Epithelial cell of prostate (primary cell): ENCODE measurements around the gene CLIC3.

Experiments used
- DNase-seq: peaks from one replicate; pipeline ENCODE4 v3.0.0-alpha.2; 2011; ENCODE audit warnings: low read depth, low spot score
- H3K27ac ChIP-seq: fragments of 450-650 bp; 2 replicates; pipeline ENCODE4 v1.5.1; 2017; ENCODE audit warnings: mild to moderate bottlenecking

CLIC3 gene

GRCh38 chr9:137031904-137032640 is 35.7 kb upstream of the CLIC3 start, which contains the start of gene FUT7:
TSS of gene FUT7 (minus strand) at chr9:137032088. CDS start at chr9:137031991, 97 bp downstream.
- no peak for DNase-seq
- no peak within 1 kb of the TSS for H3K27ac ChIP-seq

- no peak overlapping the region for H3K27ac ChIP-seq
- DNase-seq = no peak
Observed at GRCh38 chr9:137030538-137031527, 34.5 kb upstream of the CLIC3 start.

GRCh38 chr9:137030006-137030405 is 33.6 kb upstream of the CLIC3 start:
- no peak overlapping the region for H3K27ac ChIP-seq
- no peak for DNase-seq

- no peak overlapping the region for H3K27ac ChIP-seq
- no peak for DNase-seq
Observed at GRCh38 chr9:137029058-137029936, 32.9 kb upstream of the CLIC3 start.

GRCh38 chr9:137028263-137029057 is 32.1 kb upstream of the CLIC3 start:
- no peak for DNase-seq
- no peak overlapping the region for H3K27ac ChIP-seq

- H3K27ac ChIP-seq = no peak within 1 kb of the TSS
- DNase-seq = no peak
Observed at GRCh38 chr9:137027369-137028262, 31.2 kb upstream of the CLIC3 start, which contains the start of gene ABCA2. TSS of gene ABCA2 (minus strand) at chr9:137028237. CDS start at chr9:137028140, 97 bp downstream.

GRCh38 chr9:137026828-137027227 is 30.5 kb upstream of the CLIC3 start:
- DNase-seq = no peak
- no peak overlapping the region for H3K27ac ChIP-seq

GRCh38 chr9:137026384-137026783 is 30.0 kb upstream of the CLIC3 start:
- H3K27ac ChIP-seq = no peak overlapping the region
- no peak for DNase-seq

- DNase-seq = no peak
- H3K27ac ChIP-seq = no peak overlapping the region
Observed at GRCh38 chr9:137025517-137025966, 29.2 kb upstream of the CLIC3 start.

- DNase-seq = no peak
- no peak overlapping the region for H3K27ac ChIP-seq
Observed at GRCh38 chr9:137023583-137023991, 27.2 kb upstream of the CLIC3 start.

GRCh38 chr9:137023157-137023556 is 26.8 kb upstream of the CLIC3 start:
- no peak for DNase-seq
- no peak overlapping the region for H3K27ac ChIP-seq

GRCh38 chr9:137022662-137023008 is 26.3 kb upstream of the CLIC3 start:
- DNase-seq = no peak
- no peak overlapping the region for H3K27ac ChIP-seq

- H3K27ac ChIP-seq = no peak overlapping the region
- DNase-seq = peak; percentile 46
Observed at GRCh38 chr9:137021979-137022661, 25.8 kb upstream of the CLIC3 start.

GRCh38 chr9:137021568-137021978 is 25.2 kb upstream of the CLIC3 start:
- H3K27ac ChIP-seq = no peak overlapping the region
- no peak for DNase-seq

- DNase-seq = no peak
- H3K27ac ChIP-seq = no peak overlapping the region
Observed at GRCh38 chr9:137020771-137021567, 24.6 kb upstream of the CLIC3 start.

- no peak for DNase-seq
- no peak overlapping the region for H3K27ac ChIP-seq
Observed at GRCh38 chr9:137019891-137020683, 23.7 kb upstream of the CLIC3 start.
